ENCODE measurements around the gene GMNC.
"Not testable (repeated sequence)": the region's sequence is repeated elsewhere in the genome, so short reads cannot be mapped to it uniquely, and the experiment has no call there.

The GMNC gene

GRCh38 chr3:190862209-190863118, at the start of gene GMNC:
TSS of gene GMNC (minus strand) at chr3:190862694. CDS start at chr3:190862615, 79 bp downstream.
- peak; percentile 80 for DNase-seq (ENCODE audit: low spot score)

GRCh38 chr3:190911382-190911781, 48.9 kb upstream of the GMNC start:
- DNase-seq (ENCODE audit: low spot score), result no peak

GRCh38 chr3:190909908-190910307, 47.4 kb upstream of the GMNC start:
- no peak for DNase-seq (ENCODE audit: low spot score)

- no peak for DNase-seq (ENCODE audit: low spot score)
Observed at GRCh38 chr3:190903156-190903555, 40.7 kb upstream of the GMNC start.

- DNase-seq (ENCODE audit: low spot score), result no peak
Observed at GRCh38 chr3:190902292-190902691, 39.8 kb upstream of the GMNC start.

GRCh38 chr3:190892395-190892902, 30.0 kb upstream of the GMNC start:
- no peak for DNase-seq (ENCODE audit: low spot score)

GRCh38 chr3:190886945-190887344, 24.5 kb upstream of the GMNC start:
- DNase-seq (ENCODE audit: low spot score), result no peak

GRCh38 chr3:190883973-190884832, 21.7 kb upstream of the GMNC start:
- peak; percentile 67 for DNase-seq (ENCODE audit: low spot score)

GRCh38 chr3:190883141-190883540, 20.6 kb upstream of the GMNC start:
- no peak for DNase-seq (ENCODE audit: low spot score)

GRCh38 chr3:190877925-190878324, 15.4 kb upstream of the GMNC start:
- DNase-seq (ENCODE audit: low spot score), result no peak

- not testable (repeated sequence) for DNase-seq (ENCODE audit: low spot score)
Observed at GRCh38 chr3:190876433-190876832, 13.9 kb upstream of the GMNC start.

GRCh38 chr3:190875061-190875460, 12.6 kb upstream of the GMNC start:
- not testable (repeated sequence) for DNase-seq (ENCODE audit: low spot score)

- no peak for DNase-seq (ENCODE audit: low spot score)
Observed at GRCh38 chr3:190870127-190870526, 7.6 kb upstream of the GMNC start.

- DNase-seq (ENCODE audit: low spot score), result no peak
Observed at GRCh38 chr3:190867071-190867470, 4.6 kb upstream of the GMNC start.

GRCh38 chr3:190865828-190866227, 3.3 kb upstream of the GMNC start:
- no peak for DNase-seq (ENCODE audit: low spot score)

GRCh38 chr3:190865419-190865818, 2.9 kb upstream of the GMNC start:
- no peak for DNase-seq (ENCODE audit: low spot score)

GRCh38 chr3:190864002-190864401, 1.5 kb upstream of the GMNC start:
- DNase-seq (ENCODE audit: low spot score), result no peak

GRCh38 chr3:190863119-190863465, 598 bp upstream of the GMNC start:
- no peak for DNase-seq (ENCODE audit: low spot score)

- no peak for DNase-seq (ENCODE audit: low spot score)
Observed at GRCh38 chr3:190860521-190860920, 2.0 kb downstream of the GMNC start.

GRCh38 chr3:190855151-190855550, 7.3 kb downstream of the GMNC start:
- no peak for DNase-seq (ENCODE audit: low spot score)

- DNase-seq (ENCODE audit: low spot score), result no peak
Observed at GRCh38 chr3:190854062-190854461, 8.4 kb downstream of the GMNC start.

- no peak for DNase-seq (ENCODE audit: low spot score)
Observed at GRCh38 chr3:190853464-190853863, 9.0 kb downstream of the GMNC start.

- DNase-seq (ENCODE audit: low spot score), result no peak
Observed at GRCh38 chr3:190849607-190850006, 12.9 kb downstream of the GMNC start.
